Mesendoderm (in vitro differentiated cells): ENCODE results near the gene AOAH.
A peak's percentile ranks its signal among the peaks of the same experiment; 100 is the strongest.
"Not testable (repeated sequence)": the region's sequence is repeated elsewhere in the genome, so short reads cannot be mapped to it uniquely, and the experiment has no call there.

Source experiments
- DNase-seq: peaks from one replicate; pipeline ENCODE4 v3.0.0; 2013
- H2AK5ac ChIP-seq: 2 replicates; pipeline ENCODE4 v1.6.1; 2013; ENCODE audit warnings: low read length, inconsistent platforms
- H2BK120ac ChIP-seq: 2 replicates; pipeline ENCODE4 v1.6.1; 2013; ENCODE audit warnings: low read depth, mild to moderate bottlenecking, low read length, moderate library complexity, mixed read lengths
- H2BK15ac ChIP-seq: replicated peaks from 2 replicates; pipeline ENCODE4 v1.6.1; 2013; ENCODE audit warnings: low read depth, mild to moderate bottlenecking, moderate library complexity
- H2BK5ac ChIP-seq: 2 replicates; pipeline ENCODE4 v1.6.1; 2013; ENCODE audit warnings: low read length, inconsistent platforms
- H3K18ac ChIP-seq: 2 replicates; pipeline ENCODE4 v1.6.1; 2013; ENCODE audit warnings: mild to moderate bottlenecking, low read length, mixed read lengths
- H3K23ac ChIP-seq: one replicate; pipeline ENCODE4 v1.6.1; 2013; ENCODE audit warnings: low read length
- H3K27ac ChIP-seq: 2 replicates; pipeline ENCODE4 v1.5.1; 2013; ENCODE audit warnings: low read depth, mild to moderate bottlenecking, inconsistent platforms, low read length, moderate library complexity
- H3K27me3 ChIP-seq: 2 replicates; pipeline ENCODE4 v1.6.1; 2013; ENCODE audit warnings: low read length, control low read depth, mild to moderate bottlenecking, inconsistent platforms; ENCODE audit not compliant: insufficient read depth, poor library complexity
- H3K36me3 ChIP-seq: 2 replicates; pipeline ENCODE4 v1.6.1; 2013; ENCODE audit warnings: low read length, inconsistent platforms; ENCODE audit not compliant: control insufficient read depth, insufficient read depth
- H3K4ac ChIP-seq: one replicate; pipeline ENCODE4 v1.6.1; 2013; ENCODE audit warnings: low read depth, mild to moderate bottlenecking, low read length, moderate library complexity
- H3K4me1 ChIP-seq: 2 replicates; pipeline ENCODE4 v1.6.1; 2013; ENCODE audit warnings: low read depth, low read length, inconsistent platforms; ENCODE audit not compliant: control insufficient read depth
- H3K4me2 ChIP-seq: 2 replicates; pipeline ENCODE4 v1.6.1; 2013; ENCODE audit warnings: low read length
- H3K4me3 ChIP-seq: 2 replicates; pipeline ENCODE4 v1.5.1; 2013; ENCODE audit warnings: mild to moderate bottlenecking, low read length
- H3K56ac ChIP-seq: one replicate; pipeline ENCODE4 v1.6.1; 2013; ENCODE audit warnings: low read length
- H3K79me1 ChIP-seq: 2 replicates; pipeline ENCODE4 v1.6.1; 2013; ENCODE audit warnings: low read length, inconsistent platforms
- H3K79me2 ChIP-seq: 2 replicates; pipeline ENCODE4 v1.6.1; 2013; ENCODE audit warnings: mild to moderate bottlenecking, low read length; ENCODE audit not compliant: control insufficient read depth, insufficient read depth
- H3K9ac ChIP-seq: 2 replicates; pipeline ENCODE4 v1.6.1; 2013; ENCODE audit warnings: low read length, inconsistent platforms
- H4K5ac ChIP-seq: one replicate; pipeline ENCODE4 v1.6.1; 2013; ENCODE audit warnings: low read length
- H4K8ac ChIP-seq: one replicate; pipeline ENCODE4 v1.6.1; 2013; ENCODE audit warnings: low read depth, mild to moderate bottlenecking, control low read depth, low read length, moderate library complexity
- WGBS: extraction: QIAGEN DNeasy Blood & Tissue Kit; methylation state at CpG from one replicate; pipeline ENCODE4 v1.1.7; 2013; ENCODE audit warnings: low lambda C conversion rate, missing lambda C conversion rate; ENCODE audit not compliant: insufficient coverage; ENCODE audit errors: extremely low coverage; 5-methylcytosine and 5-hydroxymethylcytosine counted together

Gene AOAH

GRCh38 chr7:36717586-36717985 lies 6.7 kb downstream of the AOAH start:
- Histone ChIP-seq H3K4me2 (no peak overlapping the region), H3K27ac (no peak overlapping the region), H2BK5ac (no peak overlapping the region), H2AK5ac (no peak overlapping the region), H4K8ac (no peak overlapping the region), H2BK15ac (no peak overlapping the region), H3K4ac (no peak overlapping the region), H3K79me2 (no peaks in the 10 kb centered on the region), H3K9ac (no peak overlapping the region), H4K5ac (no peak overlapping the region), H3K79me1 (no peaks in the 10 kb centered on the region), H3K56ac (no peak overlapping the region), H3K4me3 (no peak overlapping the region), H3K4me1 (no peaks in the 10 kb centered on the region), H3K23ac (no peak overlapping the region), H3K18ac (no peak overlapping the region), H3K36me3 (no peaks in the 10 kb centered on the region), H3K27me3 (no peaks in the 10 kb centered on the region), H2BK120ac (no peak overlapping the region)
- WGBS = no CpG with 5 or more reads among the region's 3 CpGs
- no peak for DNase-seq

- not testable (repeated sequence) for H2BK120ac ChIP-seq, DNase-seq, H3K4me1 ChIP-seq, H3K4me2 ChIP-seq, H3K27me3 ChIP-seq, H3K36me3 ChIP-seq, H4K5ac ChIP-seq, H3K79me2 ChIP-seq, H2AK5ac ChIP-seq, H2BK5ac ChIP-seq, H3K4ac ChIP-seq, H3K4me3 ChIP-seq, H2BK15ac ChIP-seq, H3K23ac ChIP-seq, H3K56ac ChIP-seq, H3K9ac ChIP-seq, H3K79me1 ChIP-seq, H3K18ac ChIP-seq, H3K27ac ChIP-seq, H4K8ac ChIP-seq
- no CpG with 5 or more reads among the region's 8 CpGs for WGBS
Observed at GRCh38 chr7:36716802-36717201, 7.5 kb downstream of the AOAH start.

- H3K23ac ChIP-seq = no peak overlapping the region
- H2BK120ac ChIP-seq = no peak overlapping the region
- no peaks in the 10 kb centered on the region for H3K27me3 ChIP-seq
- no peak overlapping the region for H4K8ac ChIP-seq
- no peak overlapping the region for H3K4me2 ChIP-seq
- H3K18ac ChIP-seq = no peak overlapping the region
- H3K79me1 ChIP-seq = no peaks in the 10 kb centered on the region
- no peak overlapping the region for H2AK5ac ChIP-seq
- no peak overlapping the region for H3K27ac ChIP-seq
- no peak overlapping the region for H3K56ac ChIP-seq
- H2BK15ac ChIP-seq = no peak overlapping the region
- no peak overlapping the region for H2BK5ac ChIP-seq
- no CpG with 5 or more reads among the region's 5 CpGs for WGBS
- no peak for DNase-seq
- H3K4me1 ChIP-seq = no peaks in the 10 kb centered on the region
- H3K9ac ChIP-seq = no peak overlapping the region
- H3K4ac ChIP-seq = no peak overlapping the region
- H3K36me3 ChIP-seq = no peaks in the 10 kb centered on the region
- no peaks in the 10 kb centered on the region for H3K79me2 ChIP-seq
- no peak overlapping the region for H3K4me3 ChIP-seq
- H4K5ac ChIP-seq = no peak overlapping the region
Observed at GRCh38 chr7:36712015-36712414, 12.3 kb downstream of the AOAH start.

- Histone ChIP-seq H3K23ac (no peak overlapping the region), H3K4me1 (no peaks in the 10 kb centered on the region), H3K27ac (no peak overlapping the region), H2BK120ac (no peak overlapping the region), H3K27me3 (no peaks in the 10 kb centered on the region), H3K79me2 (no peaks in the 10 kb centered on the region), H2AK5ac (no peak overlapping the region), H4K5ac (no peak overlapping the region), H3K18ac (no peak overlapping the region), H3K36me3 (no peaks in the 10 kb centered on the region), H3K9ac (no peak overlapping the region), H3K4ac (no peak overlapping the region), H2BK5ac (no peak overlapping the region), H4K8ac (no peak overlapping the region), H3K79me1 (no peaks in the 10 kb centered on the region), H3K4me3 (no peak overlapping the region), H2BK15ac (no peak overlapping the region), H3K4me2 (no peak overlapping the region), H3K56ac (no peak overlapping the region)
- WGBS = no CpG with 5 or more reads among the region's 1 CpG
- peak; percentile 34 for DNase-seq
Observed at GRCh38 chr7:36711256-36711655, 13.0 kb downstream of the AOAH start.

- Histone ChIP-seq H2AK5ac (no peak overlapping the region), H3K4me1 (no peaks in the 10 kb centered on the region), H3K9ac (no peak overlapping the region), H3K79me2 (no peaks in the 10 kb centered on the region), H3K79me1 (no peaks in the 10 kb centered on the region), H3K18ac (no peak overlapping the region), H3K4ac (no peak overlapping the region), H4K8ac (no peak overlapping the region), H2BK5ac (no peak overlapping the region), H3K27ac (no peak overlapping the region), H3K4me2 (no peak overlapping the region), H3K4me3 (no peak overlapping the region), H3K27me3 (no peaks in the 10 kb centered on the region), H3K36me3 (no peaks in the 10 kb centered on the region), H2BK15ac (no peak overlapping the region), H3K56ac (no peak overlapping the region), H3K23ac (no peak overlapping the region), H4K5ac (no peak overlapping the region), H2BK120ac (no peak overlapping the region)
- no CpG with 5 or more reads among the region's 3 CpGs for WGBS
- no peak for DNase-seq
Observed at GRCh38 chr7:36710186-36710791, 14.0 kb downstream of the AOAH start.

GRCh38 chr7:36708767-36709166 lies 15.5 kb downstream of the AOAH start:
- no CpG with 5 or more reads among the region's 5 CpGs for whole genome bisulfite sequencing
- H2BK120ac ChIP-seq = no peak overlapping the region
- no peaks in the 10 kb centered on the region for H3K36me3 ChIP-seq
- no peak overlapping the region for H2BK15ac ChIP-seq
- H4K5ac ChIP-seq = no peak overlapping the region
- no peak for DNase-seq
- no peaks in the 10 kb centered on the region for H3K79me1 ChIP-seq
- H3K9ac ChIP-seq = no peak overlapping the region
- H2AK5ac ChIP-seq = no peak overlapping the region
- no peak overlapping the region for H3K18ac ChIP-seq
- H3K23ac ChIP-seq = no peak overlapping the region
- H3K4me3 ChIP-seq = no peak overlapping the region
- H3K79me2 ChIP-seq = no peaks in the 10 kb centered on the region
- H3K27ac ChIP-seq = no peak overlapping the region
- no peaks in the 10 kb centered on the region for H3K4me1 ChIP-seq
- H3K4ac ChIP-seq = no peak overlapping the region
- no peak overlapping the region for H3K56ac ChIP-seq
- no peaks in the 10 kb centered on the region for H3K27me3 ChIP-seq
- H4K8ac ChIP-seq = no peak overlapping the region
- H3K4me2 ChIP-seq = no peak overlapping the region
- no peak overlapping the region for H2BK5ac ChIP-seq
